DMS79 (cell line): ENCODE measurements around the gene NDEL1.
"Not testable (repeated sequence)": the region's sequence is repeated elsewhere in the genome, so short reads cannot be mapped to it uniquely, and the experiment has no call there.

Experiments
- DNase-seq: peaks from one replicate; lab custom pipeline; 2025; lab: John Stamatoyannopoulos, UW

NDEL1 gene, protein sequence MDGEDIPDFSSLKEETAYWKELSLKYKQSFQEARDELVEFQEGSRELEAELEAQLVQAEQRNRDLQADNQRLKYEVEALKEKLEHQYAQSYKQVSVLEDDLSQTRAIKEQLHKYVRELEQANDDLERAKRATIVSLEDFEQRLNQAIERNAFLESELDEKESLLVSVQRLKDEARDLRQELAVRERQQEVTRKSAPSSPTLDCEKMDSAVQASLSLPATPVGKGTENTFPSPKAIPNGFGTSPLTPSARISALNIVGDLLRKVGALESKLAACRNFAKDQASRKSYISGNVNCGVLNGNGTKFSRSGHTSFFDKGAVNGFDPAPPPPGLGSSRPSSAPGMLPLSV

DNA sequence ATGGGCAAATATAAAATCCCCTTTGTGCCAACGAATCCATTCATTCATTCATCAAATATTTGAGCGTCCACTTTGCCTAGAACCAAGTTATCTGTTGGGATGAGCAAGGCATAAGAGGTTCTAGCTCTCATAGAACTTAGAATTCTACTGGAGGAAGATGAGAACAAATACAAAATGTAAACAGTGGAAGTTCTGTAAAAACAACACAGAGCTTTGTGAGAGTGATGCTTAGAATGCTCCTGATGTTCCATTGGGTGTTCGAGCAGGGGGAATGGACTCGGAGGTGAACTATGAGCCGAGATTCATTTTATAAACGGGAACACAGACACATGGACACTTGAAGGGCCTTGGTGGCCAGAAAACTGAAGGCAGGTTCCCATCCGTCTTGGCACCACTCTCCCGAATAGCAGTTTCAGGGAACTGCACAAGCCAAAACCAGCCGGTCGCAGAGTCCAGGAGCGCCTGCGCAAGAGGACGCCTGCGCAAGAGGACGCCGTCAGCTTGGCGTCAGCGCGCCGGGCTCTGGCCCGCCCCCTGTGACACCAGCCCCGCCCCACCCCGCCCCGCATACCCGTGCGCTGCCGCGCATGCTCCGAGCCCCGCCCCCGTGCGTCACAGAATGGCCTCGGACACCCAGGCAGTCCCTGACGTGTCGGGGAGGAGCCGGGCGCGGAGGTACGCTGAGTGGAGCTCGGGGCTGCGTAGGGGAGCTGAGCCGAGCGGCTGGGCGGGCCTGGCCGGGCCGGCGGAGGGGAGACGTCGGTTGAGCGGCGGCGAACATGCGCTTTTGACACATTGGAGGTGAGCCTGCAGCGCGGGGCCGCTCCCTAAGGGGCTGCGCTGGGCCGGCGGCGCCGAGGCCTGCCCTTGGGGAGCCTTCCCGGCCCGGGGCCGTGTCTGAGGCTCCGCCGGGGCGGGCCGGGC lies at the start of gene NDEL1:
TSS of gene NDEL1 (plus strand) at position 640 of the 924 bp plus-strand sequence. CDS start 8,388 bp downstream, outside the sequence.
- peak; percentile 67 for DNase-seq

DNA sequence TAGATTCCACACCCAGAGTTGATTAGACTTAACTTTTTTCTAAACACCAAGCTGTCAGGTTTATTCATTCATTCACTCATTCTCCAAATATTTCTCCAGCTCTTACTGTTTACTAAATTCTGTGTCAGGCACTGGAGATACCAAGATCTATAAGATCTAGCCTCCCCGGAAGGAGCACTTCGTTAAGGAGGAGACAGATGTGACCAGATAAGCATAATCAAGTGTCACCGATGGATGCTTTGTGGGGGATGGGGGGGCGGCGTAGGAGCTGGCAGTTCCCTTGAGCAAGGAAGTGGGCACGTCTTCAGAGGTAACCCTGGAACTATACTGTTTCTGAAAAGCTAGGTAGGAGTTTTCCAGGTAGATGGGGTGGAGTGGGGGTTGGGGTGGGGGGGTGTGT lies 48.8 kb upstream of the NDEL1 start:
- no peak for DNase-seq

DNA sequence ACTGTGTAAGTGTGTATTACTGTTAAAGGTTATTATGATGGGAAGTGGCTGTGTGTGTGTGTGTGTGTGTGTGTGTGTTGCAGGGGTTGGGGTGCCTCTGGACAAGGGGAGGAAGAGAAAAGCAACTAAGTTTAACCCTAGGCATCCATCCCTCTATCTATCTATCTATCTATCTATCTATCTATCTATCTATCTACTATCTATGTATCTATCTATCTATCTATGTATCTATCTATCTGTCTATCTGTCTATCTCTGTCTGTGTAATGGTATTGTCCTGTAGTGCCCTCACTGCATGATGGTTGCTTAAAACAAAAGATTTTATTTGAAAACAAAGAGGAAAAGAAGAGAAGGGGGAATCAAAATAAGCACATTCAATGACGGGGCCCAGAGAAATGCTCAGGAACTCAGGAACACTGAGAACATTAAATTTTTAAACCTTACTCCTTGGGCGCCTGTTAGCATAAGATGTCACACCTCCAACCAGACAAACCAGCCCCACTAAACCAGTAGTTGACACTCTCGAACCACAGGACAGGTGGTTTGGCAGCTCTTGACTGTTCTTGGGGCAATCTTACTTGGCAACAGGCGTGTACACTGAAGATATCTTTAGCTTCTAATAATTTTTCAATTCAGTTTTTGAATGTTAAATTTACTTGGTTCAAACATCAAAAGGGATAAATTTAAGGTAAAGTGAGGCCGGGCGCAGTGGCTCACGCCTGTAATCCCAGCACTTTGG lies 47.6 kb upstream of the NDEL1 start:
- no peak for DNase-seq

DNA sequence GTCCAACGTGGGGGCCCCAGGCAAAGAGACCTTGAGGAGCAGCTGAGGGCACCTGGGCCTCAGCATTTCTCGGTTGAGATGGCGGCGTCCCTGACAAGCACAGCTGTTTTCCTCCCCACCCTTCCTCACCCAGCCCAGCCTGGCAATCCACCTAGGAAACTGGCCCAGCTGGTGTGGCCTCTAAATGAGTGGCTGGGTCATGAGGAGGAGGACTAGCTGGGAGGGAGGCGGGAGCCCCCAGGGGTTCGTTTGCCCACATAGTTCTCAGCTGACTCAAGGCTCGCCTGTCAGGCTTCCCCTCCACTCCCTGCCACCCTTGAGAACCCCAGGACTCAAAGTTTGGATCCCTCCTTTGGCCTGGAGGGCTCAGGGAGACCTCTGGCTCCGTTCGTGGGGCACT lies 44.0 kb upstream of the NDEL1 start:
- DNase-seq: no peak

DNA sequence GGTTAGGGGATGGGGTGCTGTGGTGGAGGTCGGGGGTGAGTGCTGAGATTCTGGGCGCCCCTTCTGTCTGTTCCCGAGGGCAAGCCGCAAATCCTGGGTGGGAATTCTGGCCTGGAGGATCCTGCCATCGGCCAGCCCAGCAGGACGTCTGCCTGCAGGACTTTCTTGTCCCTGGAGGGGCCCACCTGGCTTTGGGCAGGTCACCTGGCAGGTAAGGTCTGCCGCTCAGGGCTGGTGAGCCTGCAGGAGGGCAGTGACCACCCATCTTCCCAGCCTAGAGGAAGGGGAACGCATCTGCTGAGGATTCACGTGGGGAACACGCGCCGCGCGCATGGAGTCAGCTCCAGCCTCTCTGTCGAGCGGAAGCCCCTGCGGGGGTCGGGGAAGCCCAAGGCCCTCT lies 43.4 kb upstream of the NDEL1 start:
- no peak for DNase-seq

DNA sequence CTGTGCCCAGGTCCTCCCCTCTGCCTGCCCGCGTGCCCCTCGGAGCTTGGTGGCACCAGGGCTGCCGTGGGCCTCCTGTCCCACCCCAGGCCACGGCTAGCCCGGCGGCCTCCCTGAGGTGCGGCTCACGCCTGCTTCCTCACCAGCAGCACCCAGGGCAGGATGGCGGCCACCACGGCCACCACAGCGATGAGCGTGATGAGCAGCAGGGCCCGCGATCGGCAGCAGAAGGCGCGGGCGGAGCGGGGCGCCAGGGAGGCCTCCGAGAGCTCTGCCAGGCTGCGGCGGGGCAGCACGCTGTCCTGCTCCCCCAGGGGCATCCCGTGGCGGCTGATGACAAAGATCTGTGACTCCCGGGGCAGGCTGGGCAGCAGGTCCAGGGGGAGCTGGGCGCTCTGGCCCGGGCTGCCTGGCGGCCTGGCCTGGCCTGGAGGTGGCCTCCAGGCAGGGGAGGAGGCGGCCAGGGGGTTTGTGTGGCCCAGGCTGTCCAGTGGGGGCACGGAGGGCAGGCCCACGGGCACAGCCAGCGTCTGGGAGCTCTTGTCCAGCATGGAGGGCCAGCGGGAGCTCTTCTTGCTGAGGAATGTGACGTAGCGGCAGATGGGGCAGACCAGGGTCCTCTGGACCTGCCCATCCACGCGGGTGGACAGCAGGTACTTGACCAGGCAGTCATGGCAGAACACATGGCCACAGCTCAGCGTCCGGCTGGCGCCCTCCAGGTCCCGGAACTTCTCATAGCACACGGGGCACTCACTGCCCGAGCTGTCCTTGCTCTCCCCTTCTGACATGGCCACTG lies 42.8 kb upstream of the NDEL1 start:
- DNase-seq: no peak

DNA sequence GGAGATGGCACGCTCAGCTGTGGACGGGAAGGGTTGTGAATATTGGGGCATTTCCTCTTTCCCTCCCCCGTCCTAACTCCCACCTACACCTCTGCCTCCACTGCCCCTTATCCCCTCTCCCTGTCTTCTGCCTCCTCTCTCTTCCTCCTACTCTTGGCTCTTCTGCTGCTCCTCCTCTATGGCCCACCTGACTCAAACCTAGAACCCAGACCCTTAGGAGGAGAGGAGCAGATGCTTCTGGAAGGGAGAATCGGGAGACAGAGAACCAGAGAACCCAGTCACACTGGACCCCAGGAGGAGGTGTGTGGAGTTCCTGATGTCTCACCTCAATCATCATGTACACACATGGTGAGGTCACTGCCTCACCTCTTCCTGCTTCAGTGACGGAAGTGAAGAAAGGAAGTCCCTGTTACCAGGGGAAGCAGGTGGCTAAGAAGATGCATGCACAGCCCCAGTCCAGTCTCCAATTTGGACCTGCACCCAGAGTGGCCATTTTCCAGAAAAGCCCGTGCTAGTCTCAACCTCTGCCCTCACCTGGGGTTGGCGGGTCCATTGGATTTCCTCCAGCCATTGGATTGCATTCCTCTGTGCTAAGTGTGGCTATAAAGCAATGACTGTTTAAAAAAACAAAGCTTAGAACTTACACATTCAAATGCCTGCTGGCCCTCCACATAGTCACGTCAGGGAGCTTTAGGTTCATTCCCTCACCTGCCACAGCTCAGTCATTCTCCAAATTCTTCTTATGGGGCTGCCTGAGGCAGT lies 42.0 kb upstream of the NDEL1 start:
- DNase-seq: no peak

DNA sequence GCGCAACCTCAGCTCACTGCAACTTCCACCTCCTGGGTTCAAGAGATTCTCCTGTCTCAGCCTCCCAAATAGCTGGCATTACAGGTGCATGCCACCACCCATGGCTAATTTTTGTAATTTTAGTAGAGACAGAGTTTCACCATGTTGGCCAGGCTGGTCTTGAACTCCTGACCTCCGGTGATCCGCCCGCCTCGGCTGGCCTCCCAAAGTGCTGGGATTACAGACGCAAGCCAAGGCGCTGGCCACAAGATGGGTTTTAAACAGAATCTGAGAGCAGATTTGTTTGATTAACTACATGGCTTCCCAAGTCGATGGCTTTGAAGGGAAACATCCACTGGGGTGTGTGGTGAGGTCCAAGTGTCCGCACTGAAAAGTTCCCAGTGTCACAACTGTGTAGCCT lies 41.2 kb upstream of the NDEL1 start:
- not testable (repeated sequence) for DNase-seq

DNA sequence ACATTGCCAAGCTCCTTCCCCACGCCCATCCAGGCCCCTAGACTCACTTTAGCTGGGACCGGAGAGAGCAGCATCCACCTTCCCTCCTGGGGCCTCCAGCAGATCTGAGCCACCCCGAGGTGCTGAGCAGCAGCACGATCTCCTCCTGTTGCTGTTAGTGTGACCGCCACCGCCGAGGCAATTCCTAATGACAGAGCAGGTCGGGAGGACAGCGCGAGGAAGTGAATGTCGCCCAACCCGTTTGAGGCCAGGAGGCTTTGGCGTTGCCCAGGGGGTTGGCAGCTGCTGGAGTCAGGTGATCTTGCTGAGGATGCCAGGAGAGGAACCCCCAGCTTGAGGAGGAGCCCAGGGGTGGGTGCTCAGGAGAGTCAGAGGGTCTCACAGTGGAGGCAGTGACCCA lies 38.0 kb upstream of the NDEL1 start, which contains the start of gene RNF222:
TSS of gene RNF222 (minus strand) at position 192 of the 400 bp plus-strand sequence. CDS start 4,366 bp downstream, outside the sequence.
- no peak for DNase-seq

DNA sequence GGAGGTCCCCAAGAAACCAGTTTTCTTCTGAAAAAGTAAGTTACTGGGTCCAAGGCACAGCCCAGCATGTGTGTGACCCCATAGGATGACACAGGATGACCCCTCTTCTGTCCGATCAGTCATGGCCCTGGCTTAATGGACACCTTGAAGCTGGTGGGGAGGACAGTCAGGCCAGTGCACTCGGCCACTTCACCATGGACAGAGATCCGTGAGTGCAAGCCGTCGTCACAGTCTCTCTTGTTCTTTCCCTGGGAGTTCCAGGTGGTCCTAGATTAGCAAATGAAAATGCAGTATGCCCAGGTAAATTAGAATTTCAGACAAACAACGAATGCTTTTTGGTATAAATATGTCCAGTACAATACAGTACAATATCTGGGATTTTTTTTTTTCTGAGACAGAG lies 36.7 kb upstream of the NDEL1 start:
- no peak for DNase-seq

DNA sequence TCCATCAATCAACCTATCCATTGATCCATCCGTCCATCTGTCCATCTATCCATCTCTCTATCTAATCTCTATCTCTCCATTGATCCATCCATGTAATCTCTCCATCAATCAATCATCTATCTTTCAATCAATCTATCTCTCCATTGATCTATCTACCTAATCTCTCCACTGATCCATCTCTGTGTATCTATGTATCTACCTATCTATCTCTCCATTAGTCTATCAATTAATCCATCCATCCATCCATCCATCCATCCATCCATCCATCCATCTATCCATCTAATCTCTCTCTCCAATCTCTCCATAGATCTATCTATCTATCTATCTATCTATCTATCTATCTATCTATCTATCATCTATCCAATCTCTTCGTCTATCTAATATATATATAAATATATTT lies 34.6 kb upstream of the NDEL1 start:
- no peak for DNase-seq

DNA sequence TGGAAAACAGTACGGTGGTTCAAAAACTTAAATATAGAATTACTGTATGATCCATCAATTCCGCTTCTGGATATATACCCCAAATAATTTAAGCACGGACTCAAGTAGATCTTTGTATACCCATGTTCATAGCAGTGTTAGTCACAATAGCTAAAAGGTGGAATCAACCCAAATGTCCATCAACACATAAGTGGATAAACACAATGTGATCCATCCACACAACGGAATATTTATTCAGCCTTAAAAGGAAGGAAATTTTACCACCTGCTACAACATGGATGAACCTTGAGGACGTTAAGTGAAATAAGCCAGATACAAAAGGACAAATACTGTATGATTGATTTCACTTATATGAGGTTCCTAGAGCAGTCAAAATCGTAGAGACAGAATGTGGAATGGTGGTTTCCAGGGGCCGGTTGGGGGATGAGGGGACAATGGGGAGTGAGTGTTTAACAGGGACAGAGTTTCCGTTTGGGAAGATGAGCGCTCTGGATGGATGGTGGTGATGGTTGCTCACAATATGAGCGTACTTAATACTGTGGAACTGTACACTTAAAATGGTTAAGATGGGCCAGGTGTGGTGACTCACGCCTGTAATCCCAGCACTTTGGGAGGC lies 32.7 kb upstream of the NDEL1 start:
- no peak for DNase-seq

DNA sequence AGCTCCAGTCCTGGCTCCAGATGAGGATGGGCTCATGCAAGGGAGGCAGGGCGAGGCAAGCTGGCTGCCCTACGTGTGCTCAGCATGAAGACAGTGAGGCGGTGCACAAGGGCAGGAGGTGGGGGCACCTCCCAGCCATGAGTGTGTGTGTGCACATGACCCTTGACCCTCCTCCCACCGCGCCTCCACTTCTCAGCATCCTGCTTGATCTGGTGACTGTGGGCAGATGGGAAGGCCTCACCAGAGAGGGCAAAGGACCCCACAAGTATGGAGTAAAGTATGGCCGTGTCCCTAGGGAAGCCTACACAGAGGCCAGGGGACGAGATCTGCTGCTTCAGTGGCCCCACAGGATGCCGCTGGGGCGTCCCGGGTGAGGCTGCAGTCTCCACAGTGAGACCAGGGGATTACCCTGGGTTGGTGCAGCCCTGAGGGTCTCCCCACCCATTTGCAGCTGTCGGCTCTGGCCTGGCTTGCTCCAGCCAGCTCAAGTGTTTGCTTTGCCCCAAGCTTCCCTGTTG lies 30.1 kb upstream of the NDEL1 start:
- DNase-seq: no peak

DNA sequence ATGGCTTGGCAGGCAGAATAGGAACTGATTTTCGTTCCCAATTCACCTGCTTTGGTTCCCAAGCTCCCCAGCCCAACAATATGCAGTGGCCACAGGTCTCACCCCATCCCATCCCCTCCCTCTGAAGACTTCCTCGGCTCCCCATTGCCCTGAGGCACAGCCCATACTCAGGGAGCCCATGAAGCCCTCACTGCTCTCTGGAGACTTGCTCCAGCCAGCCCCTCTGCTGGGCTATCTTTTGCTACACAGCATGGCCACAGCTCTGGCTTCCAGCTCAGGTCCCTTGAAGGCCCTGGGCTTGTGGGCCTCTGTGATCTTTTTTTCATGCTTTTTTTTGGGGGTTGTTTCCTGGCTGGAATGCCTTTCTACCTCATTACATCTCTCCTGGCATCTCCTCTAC lies 29.5 kb upstream of the NDEL1 start:
- DNase-seq: no peak

DNA sequence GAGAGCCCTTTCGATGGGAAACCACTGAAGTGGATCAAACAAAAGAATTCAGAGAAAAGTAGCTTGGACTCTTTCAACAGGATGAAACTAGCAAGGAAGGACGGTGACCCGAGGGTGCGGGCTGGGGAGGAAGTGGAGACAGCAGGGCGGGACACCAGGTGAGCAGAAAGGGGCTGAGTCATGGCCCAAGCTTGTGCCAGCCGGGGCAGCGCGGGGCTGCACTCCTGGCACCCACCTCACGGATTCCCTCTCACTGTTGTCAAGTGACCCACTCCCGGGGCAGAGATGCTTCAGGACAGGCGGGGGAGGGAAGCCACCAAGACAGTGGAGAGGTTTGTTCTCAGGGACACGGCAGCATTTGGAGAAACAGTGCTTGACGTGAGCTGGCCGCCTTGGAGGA lies 27.3 kb upstream of the NDEL1 start:
- DNase-seq: no peak

DNA sequence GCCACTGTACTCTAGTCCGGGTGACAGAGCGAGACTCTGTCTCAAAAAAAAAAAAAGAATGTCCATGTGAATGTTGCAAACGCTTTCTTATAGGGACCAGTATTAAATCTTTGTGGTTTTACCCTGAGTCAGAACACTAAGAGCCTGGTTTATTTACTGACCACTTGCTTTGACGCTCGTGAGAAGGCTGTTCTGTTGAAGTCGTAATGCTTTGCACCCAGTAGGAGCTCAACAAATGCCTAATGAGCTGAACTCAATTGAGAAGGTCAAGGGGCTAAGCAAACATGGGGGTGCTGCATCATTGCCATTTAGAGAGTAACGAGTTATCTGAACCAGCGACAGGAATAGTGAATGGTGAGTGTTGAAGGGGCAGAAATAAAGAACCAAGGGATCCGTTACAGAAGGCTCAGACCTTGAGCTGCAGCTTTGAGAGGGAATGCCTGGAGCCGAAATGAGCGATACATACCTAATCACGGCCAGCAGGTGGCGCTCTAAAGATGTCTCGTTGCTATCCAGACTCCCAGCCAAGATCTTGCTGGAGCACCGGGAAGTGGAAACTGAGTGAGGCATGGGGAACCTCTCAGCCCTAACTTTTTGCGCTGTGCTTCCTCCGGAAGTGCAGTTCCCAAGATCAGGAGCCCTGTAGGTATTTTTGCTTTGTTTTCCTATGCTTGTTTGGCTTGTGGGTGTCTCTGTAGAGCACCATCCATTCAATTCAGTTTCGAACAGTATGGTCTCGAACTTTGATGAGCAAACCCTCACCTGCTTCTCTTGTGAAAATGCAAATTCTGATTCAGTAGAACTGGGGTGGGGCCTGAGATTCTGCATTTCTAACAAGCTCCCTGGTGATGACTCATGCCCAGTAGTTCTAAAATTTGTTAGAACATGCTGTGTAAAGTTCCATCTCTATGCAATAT lies 25.5 kb upstream of the NDEL1 start:
- peak; percentile 26 for DNase-seq

DNA sequence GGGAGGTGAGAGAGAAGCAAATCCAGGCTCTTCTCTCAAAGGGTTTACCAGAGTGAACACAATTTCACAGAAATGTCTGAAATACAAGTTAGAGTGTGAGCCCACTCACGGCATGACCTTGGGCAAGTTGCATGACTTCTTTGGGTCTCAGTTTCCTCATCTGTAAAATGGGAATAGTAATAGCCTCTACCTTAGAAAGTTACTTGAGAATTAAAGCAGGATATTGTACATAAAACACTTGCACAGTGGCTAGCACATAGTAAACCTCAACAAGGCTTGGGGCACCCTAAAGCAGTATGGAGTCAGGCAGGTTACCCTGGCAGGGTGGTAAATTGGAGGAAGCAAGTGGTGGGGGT lies 24.8 kb upstream of the NDEL1 start:
- DNase-seq: no peak

DNA sequence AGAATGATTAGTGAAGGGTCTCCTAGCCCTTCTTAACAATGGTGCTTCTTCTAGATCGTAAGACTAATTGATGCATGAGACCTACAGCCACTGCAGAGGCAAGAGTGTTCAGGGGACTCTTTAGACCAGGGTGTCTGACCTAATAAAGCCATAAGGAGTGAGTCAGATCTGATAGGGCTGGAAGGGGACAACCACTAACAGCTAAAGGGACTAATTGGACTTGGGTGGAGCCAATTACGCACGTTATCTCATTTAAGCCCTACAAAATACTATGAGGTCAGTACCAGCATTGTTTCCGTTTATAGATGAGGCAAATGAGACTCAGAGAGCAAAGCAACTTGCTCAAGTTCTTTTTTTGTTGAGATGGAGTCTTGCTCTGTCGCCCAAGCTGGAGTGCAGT lies 23.6 kb upstream of the NDEL1 start:
- DNase-seq: no peak

DNA sequence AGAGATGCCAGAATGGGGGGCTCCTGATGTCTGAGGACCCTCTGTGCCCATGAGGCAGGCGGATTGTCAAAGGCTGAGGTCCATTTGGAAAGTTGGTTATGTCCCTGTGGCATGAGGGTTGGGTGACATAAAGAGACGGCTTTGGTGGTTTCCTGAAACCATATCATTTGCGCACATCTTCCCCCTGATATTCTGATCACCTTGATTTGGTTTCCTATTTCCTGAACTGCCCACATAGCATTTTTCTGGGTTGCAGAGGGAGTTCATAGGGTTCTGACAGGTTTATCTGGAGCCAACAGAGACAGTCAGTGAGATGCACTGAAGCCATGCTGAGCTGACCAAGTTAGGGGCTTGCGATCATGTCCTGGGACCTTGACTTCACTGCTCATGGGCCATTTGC lies 22.4 kb upstream of the NDEL1 start:
- DNase-seq: no peak
